ENCODE data around the gene AHI1.

DNA sequence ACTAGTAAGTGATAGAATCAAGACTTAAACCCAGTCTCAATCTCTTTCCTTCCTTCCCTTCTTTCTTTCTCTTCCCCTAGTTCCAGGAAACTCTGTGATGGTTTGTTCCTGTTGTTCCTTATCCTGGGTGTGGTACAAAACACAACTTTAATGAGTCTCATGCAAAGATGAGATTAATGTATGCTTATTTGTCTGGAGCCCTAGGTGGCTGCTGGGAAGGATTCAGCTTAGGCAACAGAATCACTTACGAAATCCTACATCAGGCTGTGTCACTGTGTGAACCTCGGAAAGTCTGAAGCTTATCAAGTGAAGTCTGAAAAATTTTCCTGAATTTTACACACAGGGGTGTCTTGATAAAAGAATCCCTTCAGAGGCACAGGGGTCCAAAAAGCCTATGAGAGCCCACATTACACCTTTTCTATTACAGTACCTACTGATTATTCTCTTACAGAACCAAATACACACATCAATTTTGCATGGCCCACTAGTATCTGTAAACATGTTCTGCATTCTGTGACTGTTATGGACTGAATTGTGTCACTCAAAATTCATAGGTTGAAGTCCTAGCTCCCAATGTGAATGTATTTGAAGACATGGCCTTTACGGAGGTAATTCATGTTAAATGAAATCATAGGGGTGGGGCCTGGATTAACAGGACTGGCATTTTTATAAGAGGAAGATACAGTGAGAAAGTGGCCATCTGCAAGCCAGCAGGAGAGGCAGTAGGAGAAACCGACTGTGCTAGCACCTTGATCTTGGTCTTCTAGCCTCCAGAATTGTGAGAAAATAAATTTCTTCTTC is 171.7 kb downstream of the AHI1 start:
- no peak for TF ChIP-seq CTCF (IDR thresholded peaks at IDR 0.05; ENCODE audit: insufficient read depth, low read depth, low read length)
- no peak for TF ChIP-seq EZH2 (IDR thresholded peaks at IDR 0.05; ENCODE audit: insufficient read depth, low read length)

All from astrocyte (in vitro differentiated cells and primary cell).